Type B pancreatic cell (in vitro differentiated cells): ENCODE data around the gene ANKS1A. TPM values are rescaled to one million over a fixed set of nuclear protein-coding genes. Genes with fewer than 3 reads are reported as not detected.
A peak's percentile ranks its signal among the peaks of the same experiment; 100 is the strongest.

ENCODE experiments used
- DNase-seq: peaks from one replicate; pipeline ENCODE4 v3.0.0; 2021; ENCODE audit warnings: mixed read lengths; ENCODE audit not compliant: unreplicated experiment; ENCODE audit errors: extremely low spot score
- H3K27ac Mint-ChIP-seq: 2 replicates; pipeline ENCODE4 v1.8.0; 2021; ENCODE audit warnings: mild to moderate bottlenecking, mixed read lengths
- H3K27me3 Mint-ChIP-seq: 2 replicates; pipeline ENCODE4 v1.8.0; 2021; ENCODE audit warnings: mixed read lengths
- H3K36me3 Mint-ChIP-seq: 2 replicates; pipeline ENCODE4 v1.8.0; 2021; ENCODE audit warnings: mixed read lengths
- H3K4me1 Mint-ChIP-seq: one replicate; pipeline ENCODE4 v1.8.0; 2021; ENCODE audit warnings: mixed read lengths; ENCODE audit not compliant: unreplicated experiment
- H3K4me3 Mint-ChIP-seq: 2 replicates; pipeline ENCODE4 v1.8.0; 2021; ENCODE audit warnings: mild to moderate bottlenecking, mixed read lengths
- H3K9me3 Mint-ChIP-seq: 2 replicates; pipeline ENCODE4 v1.8.0; 2021; ENCODE audit warnings: mixed read lengths
- total RNA-seq: library from RNA; stranded (reverse); gene quantifications from 2 replicates; pipeline ENCODE4 v1.2.1, GENCODE V29; 2021; ENCODE audit warnings: low replicate concordance
- TF ChIP-seq, protein P1 (sequence below): fragments of 200-600 bp; sonication (generic); conservative IDR thresholded peaks from 2 replicates; pipeline ENCODE4 v1.5.0; 2021; ENCODE audit warnings: antibody characterized with exemption, mild to moderate bottlenecking

Gene ANKS1A
- total RNA-seq, 1 donor from 2014 or later: 28.0 TPM

GRCh38 chr6:35058358-35058675 is 169.3 kb downstream of the ANKS1A start:
- peak overlapping the region; percentile 50 for H3K27ac Mint-ChIP-seq
- H3K27me3 Mint-ChIP-seq: no peaks in the 10 kb centered on the region
- TF ChIP-seq, protein P1, sequence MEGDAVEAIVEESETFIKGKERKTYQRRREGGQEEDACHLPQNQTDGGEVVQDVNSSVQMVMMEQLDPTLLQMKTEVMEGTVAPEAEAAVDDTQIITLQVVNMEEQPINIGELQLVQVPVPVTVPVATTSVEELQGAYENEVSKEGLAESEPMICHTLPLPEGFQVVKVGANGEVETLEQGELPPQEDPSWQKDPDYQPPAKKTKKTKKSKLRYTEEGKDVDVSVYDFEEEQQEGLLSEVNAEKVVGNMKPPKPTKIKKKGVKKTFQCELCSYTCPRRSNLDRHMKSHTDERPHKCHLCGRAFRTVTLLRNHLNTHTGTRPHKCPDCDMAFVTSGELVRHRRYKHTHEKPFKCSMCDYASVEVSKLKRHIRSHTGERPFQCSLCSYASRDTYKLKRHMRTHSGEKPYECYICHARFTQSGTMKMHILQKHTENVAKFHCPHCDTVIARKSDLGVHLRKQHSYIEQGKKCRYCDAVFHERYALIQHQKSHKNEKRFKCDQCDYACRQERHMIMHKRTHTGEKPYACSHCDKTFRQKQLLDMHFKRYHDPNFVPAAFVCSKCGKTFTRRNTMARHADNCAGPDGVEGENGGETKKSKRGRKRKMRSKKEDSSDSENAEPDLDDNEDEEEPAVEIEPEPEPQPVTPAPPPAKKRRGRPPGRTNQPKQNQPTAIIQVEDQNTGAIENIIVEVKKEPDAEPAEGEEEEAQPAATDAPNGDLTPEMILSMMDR: no peak
- no peak overlapping the region for H3K4me3 Mint-ChIP-seq
- no peak for DNase-seq
- H3K4me1 Mint-ChIP-seq: peaks cover 11% of the 10 kb centered on the region
- H3K9me3 Mint-ChIP-seq: no peaks in the 10 kb centered on the region
- no peaks in the 10 kb centered on the region for H3K36me3 Mint-ChIP-seq

GRCh38 chr6:35058865-35059522 is 169.9 kb downstream of the ANKS1A start:
- Mint-ChIP-seq H3K27me3 (no peaks in the 10 kb centered on the region), H3K4me1 (peaks cover 15% of the 10 kb centered on the region), H3K27ac (peak overlapping the region; percentile 50), H3K36me3 (no peaks in the 10 kb centered on the region), H3K9me3 (no peaks in the 10 kb centered on the region), H3K4me3 (no peak overlapping the region)
- TF ChIP-seq, protein P1: no peak
- no peak for DNase-seq

DNA sequence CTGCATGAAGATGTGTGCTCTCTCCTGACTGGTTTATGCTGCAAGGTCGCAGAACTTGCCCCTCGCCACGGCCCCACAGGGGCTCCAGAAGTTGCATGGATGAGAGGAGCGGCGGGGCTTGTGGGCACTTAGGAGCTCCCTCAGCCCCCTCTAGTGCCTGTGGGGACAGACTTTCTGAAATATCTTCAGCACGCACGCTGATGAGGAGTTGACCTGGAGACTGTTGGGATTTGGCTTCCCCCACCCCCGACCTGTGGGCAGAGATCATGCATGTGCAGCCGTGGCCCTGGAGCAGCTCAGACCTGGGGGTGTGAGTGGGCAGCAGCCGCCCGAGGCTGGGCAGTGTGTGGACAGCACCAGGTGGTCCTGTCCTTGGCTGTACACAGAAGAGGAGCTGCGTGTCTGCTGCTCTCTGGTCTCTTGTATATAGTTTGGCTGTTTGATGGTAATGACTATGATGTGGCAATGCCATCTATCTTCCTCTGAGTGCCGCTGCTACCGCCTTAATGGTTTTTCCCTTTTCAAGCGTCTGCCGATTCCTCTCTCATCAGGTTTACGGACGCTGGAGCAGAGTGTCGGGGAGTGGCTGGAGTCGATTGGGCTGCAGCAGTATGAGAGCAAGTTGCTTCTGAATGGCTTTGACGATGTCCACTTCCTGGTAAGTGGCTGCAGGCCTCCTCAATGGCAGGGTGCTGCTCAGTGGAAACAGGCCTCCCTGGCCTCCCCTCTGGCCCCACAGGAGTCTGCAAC is 170.7 kb downstream of the ANKS1A start:
- TF ChIP-seq, protein P1: no peak
- Mint-ChIP-seq H3K27me3 (no peaks in the 10 kb centered on the region), H3K4me1 (peaks cover 15% of the 10 kb centered on the region), H3K9me3 (no peaks in the 10 kb centered on the region), H3K4me3 (no peak overlapping the region), H3K27ac (no peak overlapping the region), H3K36me3 (no peaks in the 10 kb centered on the region)
- no peak for DNase-seq

DNA sequence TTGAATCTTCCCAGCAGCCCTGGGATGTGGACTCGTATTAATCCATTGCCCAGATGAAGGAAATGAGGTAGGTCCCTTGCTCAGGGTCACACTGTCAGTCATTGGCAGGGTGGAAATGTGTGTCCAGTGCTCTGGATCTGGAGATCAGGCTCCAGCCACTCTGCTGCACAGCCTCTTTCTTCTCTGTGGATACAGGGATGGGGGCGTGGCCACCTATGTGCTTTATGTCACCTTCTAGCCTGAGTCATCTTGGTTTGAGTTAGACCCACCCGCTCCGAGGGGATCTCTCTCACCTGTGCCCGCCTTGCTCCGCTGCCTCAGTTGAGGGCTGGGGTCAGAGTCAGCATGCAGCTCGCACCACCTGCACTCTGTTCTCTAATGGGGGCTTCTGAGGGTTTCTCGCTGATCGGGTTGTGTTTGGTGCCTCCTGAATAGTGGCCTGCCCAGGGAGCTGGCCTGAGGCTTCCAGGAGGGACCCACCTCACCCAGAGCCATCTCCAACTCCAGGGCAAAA is 172.1 kb downstream of the ANKS1A start:
- Mint-ChIP-seq H3K27ac (no peak overlapping the region), H3K4me1 (peaks cover 15% of the 10 kb centered on the region), H3K9me3 (no peaks in the 10 kb centered on the region), H3K4me3 (no peak overlapping the region), H3K36me3 (peaks cover 3% of the 10 kb centered on the region), H3K27me3 (no peaks in the 10 kb centered on the region)
- TF ChIP-seq, protein P1: no peak
- DNase-seq: no peak

DNA sequence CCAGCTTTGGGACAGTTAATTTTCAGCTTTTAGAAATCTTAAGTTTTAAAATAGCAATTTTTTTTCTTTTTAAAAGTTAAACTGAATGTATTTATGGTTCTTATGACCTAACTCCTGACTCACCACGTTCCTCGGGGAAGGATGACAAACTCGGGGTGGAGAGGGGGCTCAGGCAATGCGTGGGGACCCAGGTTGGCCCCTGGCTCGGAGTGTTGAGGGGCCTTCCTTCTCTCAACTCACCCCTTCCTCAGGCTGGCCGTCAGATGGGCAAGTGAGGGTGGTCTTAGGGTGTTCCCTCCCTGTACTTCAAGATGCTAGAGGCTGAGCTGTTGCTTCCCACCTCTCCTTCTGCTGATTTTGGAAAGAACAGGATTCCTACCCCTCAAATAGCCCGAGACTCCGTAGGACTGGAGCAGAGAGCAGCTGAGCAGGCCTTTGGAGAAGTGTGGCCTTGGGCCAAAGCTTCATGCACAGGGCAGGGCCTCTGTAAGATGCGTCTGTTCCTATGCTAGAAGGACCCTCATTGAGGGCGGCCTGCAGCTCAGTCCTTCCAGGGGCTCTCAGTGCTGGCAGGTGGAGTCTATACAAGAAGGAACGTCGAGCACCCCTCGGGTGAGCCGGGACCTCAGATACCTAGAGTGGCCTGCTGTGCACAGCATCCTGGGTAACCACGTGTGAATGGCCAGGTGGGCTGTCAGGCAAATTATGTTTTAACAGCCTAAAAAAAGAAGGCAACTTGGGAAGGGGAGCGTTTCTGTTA is 172.8 kb downstream of the ANKS1A start:
- Mint-ChIP-seq H3K4me1 (peaks cover 15% of the 10 kb centered on the region), H3K9me3 (no peaks in the 10 kb centered on the region), H3K27me3 (no peaks in the 10 kb centered on the region), H3K27ac (no peak overlapping the region), H3K36me3 (peaks cover 5% of the 10 kb centered on the region), H3K4me3 (no peak overlapping the region)
- TF ChIP-seq, protein P1: no peak
- no peak for DNase-seq
